Astrocyte (in vitro differentiated cells and primary cell): Measurements from ENCODE around the gene RCVRN. TPM values are rescaled to one million over a fixed set of nuclear protein-coding genes. Genes with fewer than 3 reads are reported as not detected.

ENCODE experiments used
- DNase-seq: peaks from one replicate; pipeline ENCODE4 v3.0.0-alpha.2; 2010; ENCODE audit warnings: low read depth
- FAIRE-seq: peaks from 2 replicates; lab custom pipeline; 2011; peaks lifted over from hg19 to GRCh38; lab: Jason Lieb, UNC
- H2AFZ ChIP-seq: 2 replicates; pipeline ENCODE4 v1.6.0; 2012; ENCODE audit warnings: low read depth, low read length, inconsistent platforms
- H3K27ac ChIP-seq: 2 replicates; pipeline ENCODE4 v1.5.1; 2011; ENCODE audit warnings: low read depth, low read length, inconsistent platforms
- H3K27me3 ChIP-seq: 2 replicates; pipeline ENCODE4 v1.6.0; 2011; ENCODE audit warnings: low read length, inconsistent platforms; ENCODE audit not compliant: insufficient read depth
- H3K36me3 ChIP-seq: 2 replicates; pipeline ENCODE4 v1.5.1; 2011; ENCODE audit warnings: low read length, inconsistent platforms; ENCODE audit not compliant: insufficient read depth
- H3K4me1 ChIP-seq: 2 replicates; pipeline ENCODE4 v1.5.1; 2011; ENCODE audit warnings: low read length, inconsistent platforms; ENCODE audit not compliant: insufficient read depth
- H3K4me2 ChIP-seq: 2 replicates; pipeline ENCODE4 v1.6.0; 2012; ENCODE audit warnings: low read length, inconsistent platforms
- H3K4me3 ChIP-seq: 2 replicates; pipeline ENCODE4 v1.5.1; 2011; ENCODE audit warnings: low read depth, mild to moderate bottlenecking, low read length, inconsistent platforms; ENCODE audit not compliant: insufficient read depth
- H3K79me2 ChIP-seq: 2 replicates; pipeline ENCODE4 v1.6.0; 2012; ENCODE audit warnings: mild to moderate bottlenecking, low read length, inconsistent platforms; ENCODE audit not compliant: insufficient read depth
- H3K9ac ChIP-seq: 2 replicates; pipeline ENCODE4 v1.6.0; 2012; ENCODE audit warnings: mild to moderate bottlenecking, low read length, inconsistent platforms
- H3K9me3 ChIP-seq: 2 replicates; pipeline ENCODE4 v1.5.1; 2012; ENCODE audit warnings: low read depth, mild to moderate bottlenecking, low read length, inconsistent platforms; ENCODE audit not compliant: insufficient read depth
- H4K20me1 ChIP-seq: 2 replicates; pipeline ENCODE4 v1.6.0; 2012; ENCODE audit warnings: low read length, inconsistent platforms; ENCODE audit not compliant: insufficient read depth
- H3K27ac Mint-ChIP-seq: one replicate; pipeline ENCODE4 v1.8.0; 2021; ENCODE audit warnings: mild to moderate bottlenecking, mixed read lengths; ENCODE audit not compliant: unreplicated experiment
- H3K27me3 Mint-ChIP-seq: one replicate; pipeline ENCODE4 v1.8.0; 2021; ENCODE audit warnings: low read depth, mixed read lengths; ENCODE audit not compliant: unreplicated experiment
- H3K36me3 Mint-ChIP-seq: one replicate; pipeline ENCODE4 v1.8.0; 2021; ENCODE audit warnings: low read depth, mixed read lengths; ENCODE audit not compliant: unreplicated experiment
- H3K4me1 Mint-ChIP-seq: one replicate; pipeline ENCODE4 v1.8.0; 2021; ENCODE audit warnings: low read depth, mixed read lengths; ENCODE audit not compliant: unreplicated experiment
- H3K4me3 Mint-ChIP-seq: one replicate; pipeline ENCODE4 v1.8.0; 2021; ENCODE audit warnings: mild to moderate bottlenecking, moderate library complexity, mixed read lengths; ENCODE audit not compliant: unreplicated experiment
- H3K9me3 Mint-ChIP-seq: one replicate; pipeline ENCODE4 v1.8.0; 2021; ENCODE audit warnings: mild to moderate bottlenecking, mixed read lengths; ENCODE audit not compliant: unreplicated experiment
- CTCF ChIP-seq: IDR thresholded peaks from 2 replicates; pipeline ENCODE4 v1.5.1; 2011; ENCODE audit warnings: low read depth, mild to moderate bottlenecking, inconsistent platforms, low read length, moderate library complexity; ENCODE audit not compliant: insufficient read depth
- EZH2 ChIP-seq: IDR thresholded peaks from 2 replicates; pipeline ENCODE4 v1.6.1; 2012; ENCODE audit warnings: mild to moderate bottlenecking, low read length, inconsistent platforms; ENCODE audit not compliant: insufficient read depth
- total RNA-seq: library from RNA; stranded (reverse); gene quantifications from 2 replicates; pipeline ENCODE4 v1.2.1, GENCODE V29; 2021

Gene RCVRN
- total RNA-seq, 1 donor from 2014 or later: not detected

GRCh38 chr17:9883451-9883850, 21.6 kb downstream of the RCVRN start:
- peaks cover 7% of the 10 kb centered on the region for H3K4me1 ChIP-seq
- no peak overlapping the region for H3K4me3 ChIP-seq
- Mint-ChIP-seq H3K36me3 (no peaks in the 10 kb centered on the region), H3K27me3 (peaks cover 7% of the 10 kb centered on the region), H3K9me3 (peaks cover 17% of the 10 kb centered on the region), H3K27ac (no peak overlapping the region), H3K4me1 (peaks cover 8% of the 10 kb centered on the region), H3K4me3 (no peak overlapping the region)
- no peaks in the 10 kb centered on the region for H3K79me2 ChIP-seq
- H3K36me3 ChIP-seq: no peaks in the 10 kb centered on the region
- no peak overlapping the region for H3K9ac ChIP-seq
- no peak overlapping the region for H2AFZ ChIP-seq
- FAIRE-seq (no peak), DNase-seq (no peak)
- H3K27me3 ChIP-seq: no peaks in the 10 kb centered on the region
- no peak overlapping the region for H3K27ac ChIP-seq
- H4K20me1 ChIP-seq: no peaks in the 10 kb centered on the region
- TF ChIP-seq CTCF (no peak), EZH2 (no peak)
- peaks cover 3% of the 10 kb centered on the region for H3K9me3 ChIP-seq
- no peak overlapping the region for H3K4me2 ChIP-seq

- H3K27me3 Mint-ChIP-seq: no peaks in the 10 kb centered on the region
- no peaks in the 10 kb centered on the region for H3K36me3 Mint-ChIP-seq
- H3K27ac Mint-ChIP-seq: no peak overlapping the region
- no peak overlapping the region for H3K27ac ChIP-seq
- peaks cover 3% of the 10 kb centered on the region for H3K9me3 ChIP-seq
- peaks cover 11% of the 10 kb centered on the region for H3K4me1 Mint-ChIP-seq
- no peak for FAIRE-seq
- no peak for TF ChIP-seq EZH2
- H3K9me3 Mint-ChIP-seq: peaks cover 15% of the 10 kb centered on the region
- H3K9ac ChIP-seq: no peak overlapping the region
- no peaks in the 10 kb centered on the region for H4K20me1 ChIP-seq
- no peaks in the 10 kb centered on the region for H3K36me3 ChIP-seq
- no peaks in the 10 kb centered on the region for H3K27me3 ChIP-seq
- no peak overlapping the region for H3K4me2 ChIP-seq
- H3K4me1 ChIP-seq: peaks cover 7% of the 10 kb centered on the region
- no peak overlapping the region for H2AFZ ChIP-seq
- no peak overlapping the region for H3K4me3 ChIP-seq
- peak; percentile 85 for DNase-seq
- no peaks in the 10 kb centered on the region for H3K79me2 ChIP-seq
- H3K4me3 Mint-ChIP-seq: no peak overlapping the region
Observed at GRCh38 chr17:9880582-9880999, 24.5 kb downstream of the RCVRN start.

- no peak overlapping the region for H2AFZ ChIP-seq
- TF ChIP-seq CTCF: no peak
- TF ChIP-seq EZH2: no peak
- H3K27ac ChIP-seq: no peak overlapping the region
- no peaks in the 10 kb centered on the region for H4K20me1 ChIP-seq
- no peak overlapping the region for H3K9ac ChIP-seq
- Mint-ChIP-seq H3K27ac (no peak overlapping the region), H3K4me3 (no peak overlapping the region), H3K36me3 (no peaks in the 10 kb centered on the region), H3K4me1 (peaks cover 17% of the 10 kb centered on the region), H3K9me3 (peaks cover 15% of the 10 kb centered on the region), H3K27me3 (no peaks in the 10 kb centered on the region)
- peaks cover 7% of the 10 kb centered on the region for H3K4me1 ChIP-seq
- DNase-seq (peak; percentile 74), FAIRE-seq (no peak)
- H3K9me3 ChIP-seq: peaks cover 3% of the 10 kb centered on the region
- H3K4me3 ChIP-seq: no peak overlapping the region
- H3K79me2 ChIP-seq: no peaks in the 10 kb centered on the region
- no peaks in the 10 kb centered on the region for H3K36me3 ChIP-seq
- no peak overlapping the region for H3K4me2 ChIP-seq
- no peaks in the 10 kb centered on the region for H3K27me3 ChIP-seq
Observed at GRCh38 chr17:9878786-9879525, 26.1 kb downstream of the RCVRN start.
